ENCODE data around the gene RNF144B. TPM values are rescaled to one million over a fixed set of nuclear protein-coding genes. Genes with fewer than 3 reads are reported as not detected.

Gene RNF144B
- total and polyA plus RNA-seq, 2 of the 8 experiments (the other 6 are each of a cell fraction or from before 2014, with no cell fraction given), result 1.8 to 11.2 TPM

DNA sequence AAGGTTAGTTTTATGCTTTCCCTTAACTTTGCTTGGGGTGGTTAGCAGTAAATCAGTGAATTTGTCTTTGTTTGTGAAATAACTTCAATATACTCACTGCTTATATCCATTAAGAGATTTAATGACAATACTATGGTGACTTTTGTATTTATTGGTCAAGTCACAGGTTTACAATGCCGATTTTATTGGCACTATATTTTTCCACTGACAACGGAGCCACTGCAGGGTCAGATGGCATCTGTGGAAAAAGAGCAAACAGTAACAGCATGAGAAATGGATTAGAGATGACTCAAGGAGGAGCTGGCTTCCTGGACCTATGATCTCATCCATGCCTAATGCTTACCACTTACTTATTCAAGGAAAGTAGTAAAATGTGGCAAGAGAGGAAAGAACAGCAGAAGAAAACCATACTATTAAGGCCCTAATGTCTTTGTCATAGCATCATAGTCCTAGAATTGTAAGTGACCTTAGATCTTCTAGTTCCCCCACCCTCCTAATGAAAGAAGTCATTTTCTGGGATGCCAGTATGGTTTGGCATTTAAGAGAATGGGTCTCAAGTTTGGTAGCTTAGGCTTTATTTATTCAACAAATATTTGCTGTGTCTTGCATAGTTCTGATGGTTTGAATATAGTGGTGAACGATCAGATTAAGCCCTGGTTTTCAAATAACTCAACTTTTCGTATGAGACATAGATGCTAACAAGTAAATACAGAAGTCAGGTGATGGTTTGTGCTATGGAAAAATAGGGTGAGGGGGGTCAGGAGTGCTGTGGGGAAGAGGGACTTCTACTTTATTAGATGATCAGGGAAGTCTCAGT is 18.5 kb downstream of the RNF144B start (continued):
- TF ChIP-seq, protein P1, sequence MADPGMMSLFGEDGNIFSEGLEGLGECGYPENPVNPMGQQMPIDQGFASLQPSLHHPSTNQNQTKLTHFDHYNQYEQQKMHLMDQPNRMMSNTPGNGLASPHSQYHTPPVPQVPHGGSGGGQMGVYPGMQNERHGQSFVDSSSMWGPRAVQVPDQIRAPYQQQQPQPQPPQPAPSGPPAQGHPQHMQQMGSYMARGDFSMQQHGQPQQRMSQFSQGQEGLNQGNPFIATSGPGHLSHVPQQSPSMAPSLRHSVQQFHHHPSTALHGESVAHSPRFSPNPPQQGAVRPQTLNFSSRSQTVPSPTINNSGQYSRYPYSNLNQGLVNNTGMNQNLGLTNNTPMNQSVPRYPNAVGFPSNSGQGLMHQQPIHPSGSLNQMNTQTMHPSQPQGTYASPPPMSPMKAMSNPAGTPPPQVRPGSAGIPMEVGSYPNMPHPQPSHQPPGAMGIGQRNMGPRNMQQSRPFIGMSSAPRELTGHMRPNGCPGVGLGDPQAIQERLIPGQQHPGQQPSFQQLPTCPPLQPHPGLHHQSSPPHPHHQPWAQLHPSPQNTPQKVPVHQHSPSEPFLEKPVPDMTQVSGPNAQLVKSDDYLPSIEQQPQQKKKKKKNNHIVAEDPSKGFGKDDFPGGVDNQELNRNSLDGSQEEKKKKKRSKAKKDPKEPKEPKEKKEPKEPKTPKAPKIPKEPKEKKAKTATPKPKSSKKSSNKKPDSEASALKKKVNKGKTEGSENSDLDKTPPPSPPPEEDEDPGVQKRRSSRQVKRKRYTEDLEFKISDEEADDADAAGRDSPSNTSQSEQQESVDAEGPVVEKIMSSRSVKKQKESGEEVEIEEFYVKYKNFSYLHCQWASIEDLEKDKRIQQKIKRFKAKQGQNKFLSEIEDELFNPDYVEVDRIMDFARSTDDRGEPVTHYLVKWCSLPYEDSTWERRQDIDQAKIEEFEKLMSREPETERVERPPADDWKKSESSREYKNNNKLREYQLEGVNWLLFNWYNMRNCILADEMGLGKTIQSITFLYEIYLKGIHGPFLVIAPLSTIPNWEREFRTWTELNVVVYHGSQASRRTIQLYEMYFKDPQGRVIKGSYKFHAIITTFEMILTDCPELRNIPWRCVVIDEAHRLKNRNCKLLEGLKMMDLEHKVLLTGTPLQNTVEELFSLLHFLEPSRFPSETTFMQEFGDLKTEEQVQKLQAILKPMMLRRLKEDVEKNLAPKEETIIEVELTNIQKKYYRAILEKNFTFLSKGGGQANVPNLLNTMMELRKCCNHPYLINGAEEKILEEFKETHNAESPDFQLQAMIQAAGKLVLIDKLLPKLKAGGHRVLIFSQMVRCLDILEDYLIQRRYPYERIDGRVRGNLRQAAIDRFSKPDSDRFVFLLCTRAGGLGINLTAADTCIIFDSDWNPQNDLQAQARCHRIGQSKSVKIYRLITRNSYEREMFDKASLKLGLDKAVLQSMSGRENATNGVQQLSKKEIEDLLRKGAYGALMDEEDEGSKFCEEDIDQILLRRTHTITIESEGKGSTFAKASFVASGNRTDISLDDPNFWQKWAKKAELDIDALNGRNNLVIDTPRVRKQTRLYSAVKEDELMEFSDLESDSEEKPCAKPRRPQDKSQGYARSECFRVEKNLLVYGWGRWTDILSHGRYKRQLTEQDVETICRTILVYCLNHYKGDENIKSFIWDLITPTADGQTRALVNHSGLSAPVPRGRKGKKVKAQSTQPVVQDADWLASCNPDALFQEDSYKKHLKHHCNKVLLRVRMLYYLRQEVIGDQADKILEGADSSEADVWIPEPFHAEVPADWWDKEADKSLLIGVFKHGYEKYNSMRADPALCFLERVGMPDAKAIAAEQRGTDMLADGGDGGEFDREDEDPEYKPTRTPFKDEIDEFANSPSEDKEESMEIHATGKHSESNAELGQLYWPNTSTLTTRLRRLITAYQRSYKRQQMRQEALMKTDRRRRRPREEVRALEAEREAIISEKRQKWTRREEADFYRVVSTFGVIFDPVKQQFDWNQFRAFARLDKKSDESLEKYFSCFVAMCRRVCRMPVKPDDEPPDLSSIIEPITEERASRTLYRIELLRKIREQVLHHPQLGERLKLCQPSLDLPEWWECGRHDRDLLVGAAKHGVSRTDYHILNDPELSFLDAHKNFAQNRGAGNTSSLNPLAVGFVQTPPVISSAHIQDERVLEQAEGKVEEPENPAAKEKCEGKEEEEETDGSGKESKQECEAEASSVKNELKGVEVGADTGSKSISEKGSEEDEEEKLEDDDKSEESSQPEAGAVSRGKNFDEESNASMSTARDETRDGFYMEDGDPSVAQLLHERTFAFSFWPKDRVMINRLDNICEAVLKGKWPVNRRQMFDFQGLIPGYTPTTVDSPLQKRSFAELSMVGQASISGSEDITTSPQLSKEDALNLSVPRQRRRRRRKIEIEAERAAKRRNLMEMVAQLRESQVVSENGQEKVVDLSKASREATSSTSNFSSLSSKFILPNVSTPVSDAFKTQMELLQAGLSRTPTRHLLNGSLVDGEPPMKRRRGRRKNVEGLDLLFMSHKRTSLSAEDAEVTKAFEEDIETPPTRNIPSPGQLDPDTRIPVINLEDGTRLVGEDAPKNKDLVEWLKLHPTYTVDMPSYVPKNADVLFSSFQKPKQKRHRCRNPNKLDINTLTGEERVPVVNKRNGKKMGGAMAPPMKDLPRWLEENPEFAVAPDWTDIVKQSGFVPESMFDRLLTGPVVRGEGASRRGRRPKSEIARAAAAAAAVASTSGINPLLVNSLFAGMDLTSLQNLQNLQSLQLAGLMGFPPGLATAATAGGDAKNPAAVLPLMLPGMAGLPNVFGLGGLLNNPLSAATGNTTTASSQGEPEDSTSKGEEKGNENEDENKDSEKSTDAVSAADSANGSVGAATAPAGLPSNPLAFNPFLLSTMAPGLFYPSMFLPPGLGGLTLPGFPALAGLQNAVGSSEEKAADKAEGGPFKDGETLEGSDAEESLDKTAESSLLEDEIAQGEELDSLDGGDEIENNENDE (IDR thresholded peaks at IDR 0.05; ENCODE audit: insufficient replicate concordance, low read length), result no peak
- no peak for TF ChIP-seq SUZ12 (IDR thresholded peaks at IDR 0.05; ENCODE audit: low read length)

Measured in H1 (cell line).